Measurements from ENCODE around the gene TMOD2. TPM values are rescaled to one million over a fixed set of nuclear protein-coding genes. Genes with fewer than 3 reads are reported as not detected.

Gene TMOD2
- total RNA-seq, 6 donors from 2014 or later: 5.6 to 13.8 (median 10.9) TPM

DNA sequence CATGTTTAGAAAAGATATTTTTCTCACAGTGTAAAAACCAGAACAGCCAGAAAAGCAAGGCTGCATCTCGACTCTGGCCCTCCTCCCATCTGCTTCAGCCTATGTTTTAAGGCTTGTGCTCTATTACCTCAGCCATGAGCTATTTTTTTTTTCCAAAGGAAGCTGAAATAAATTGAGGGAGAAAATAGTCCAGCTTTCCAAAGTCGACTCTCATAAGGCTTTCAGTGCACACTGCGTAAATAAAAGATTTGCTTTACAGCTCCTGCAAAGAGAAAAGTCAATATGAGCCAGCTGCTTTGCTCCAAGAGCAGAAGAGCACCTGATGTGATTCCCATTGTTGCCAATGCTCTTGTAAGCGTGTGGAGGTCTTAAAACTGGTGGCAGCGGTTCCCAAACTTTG is 43.4 kb upstream of the TMOD2 start:
- ATAC-seq (ENCODE audit: low FRiP score in 2 of 2) (peak in 1 of 2 donors; percentile 52), DNase-seq (no peak)
- Histone ChIP-seq H3K4me1 (no peaks in the 10 kb centered on the region), H3K36me3 (no peaks in the 10 kb centered on the region), H3K9me3 (no peaks in the 10 kb centered on the region), H3K27me3 (no peaks in the 10 kb centered on the region), H3K4me3 (no peak overlapping the region), H3K27ac (no peak overlapping the region)
- no peak for TF ChIP-seq POLR2A (IDR thresholded peaks at IDR 0.05)
- no peak for TF ChIP-seq POLR2AphosphoS5 (IDR thresholded peaks at IDR 0.05)
- 56 to 66% methylated on average over 5 of the region's 5 CpGs for WGBS, 2 donors

DNA sequence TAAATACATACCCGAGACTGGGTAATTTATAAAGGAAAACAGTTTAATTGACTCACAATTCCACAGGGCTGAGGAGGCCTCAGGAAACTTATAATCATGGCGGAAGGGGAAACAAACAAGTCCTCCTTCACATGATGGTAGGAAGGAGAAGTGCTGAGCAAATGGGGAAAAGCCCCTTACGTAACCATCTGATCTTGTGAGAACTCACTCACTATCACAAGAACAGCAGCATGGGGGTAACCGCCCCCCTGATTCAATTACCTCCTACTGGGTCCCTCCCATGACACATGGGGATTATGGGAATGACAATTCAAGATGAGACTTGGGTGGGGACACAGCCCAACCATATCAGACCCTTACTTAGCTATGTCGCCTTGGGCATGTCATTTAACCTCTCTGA is 42.4 kb upstream of the TMOD2 start:
- Histone ChIP-seq H3K4me3 (no peak overlapping the region), H3K27me3 (no peaks in the 10 kb centered on the region), H3K9me3 (no peaks in the 10 kb centered on the region), H3K4me1 (no peaks in the 10 kb centered on the region), H3K27ac (no peak overlapping the region), H3K36me3 (no peaks in the 10 kb centered on the region)
- 80 to 93% methylated on average over 5 of the region's 5 CpGs for WGBS, 2 donors
- DNase-seq (no peak), ATAC-seq (ENCODE audit: low FRiP score in 2 of 2) (no peak)
- no peak for TF ChIP-seq POLR2A (IDR thresholded peaks at IDR 0.05)
- TF ChIP-seq, protein P1, sequence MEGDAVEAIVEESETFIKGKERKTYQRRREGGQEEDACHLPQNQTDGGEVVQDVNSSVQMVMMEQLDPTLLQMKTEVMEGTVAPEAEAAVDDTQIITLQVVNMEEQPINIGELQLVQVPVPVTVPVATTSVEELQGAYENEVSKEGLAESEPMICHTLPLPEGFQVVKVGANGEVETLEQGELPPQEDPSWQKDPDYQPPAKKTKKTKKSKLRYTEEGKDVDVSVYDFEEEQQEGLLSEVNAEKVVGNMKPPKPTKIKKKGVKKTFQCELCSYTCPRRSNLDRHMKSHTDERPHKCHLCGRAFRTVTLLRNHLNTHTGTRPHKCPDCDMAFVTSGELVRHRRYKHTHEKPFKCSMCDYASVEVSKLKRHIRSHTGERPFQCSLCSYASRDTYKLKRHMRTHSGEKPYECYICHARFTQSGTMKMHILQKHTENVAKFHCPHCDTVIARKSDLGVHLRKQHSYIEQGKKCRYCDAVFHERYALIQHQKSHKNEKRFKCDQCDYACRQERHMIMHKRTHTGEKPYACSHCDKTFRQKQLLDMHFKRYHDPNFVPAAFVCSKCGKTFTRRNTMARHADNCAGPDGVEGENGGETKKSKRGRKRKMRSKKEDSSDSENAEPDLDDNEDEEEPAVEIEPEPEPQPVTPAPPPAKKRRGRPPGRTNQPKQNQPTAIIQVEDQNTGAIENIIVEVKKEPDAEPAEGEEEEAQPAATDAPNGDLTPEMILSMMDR (IDR thresholded peaks at IDR 0.05): no peak
- TF ChIP-seq EP300 (IDR thresholded peaks at IDR 0.05): no peak
- TF ChIP-seq POLR2AphosphoS5 (IDR thresholded peaks at IDR 0.05): no peak

DNA sequence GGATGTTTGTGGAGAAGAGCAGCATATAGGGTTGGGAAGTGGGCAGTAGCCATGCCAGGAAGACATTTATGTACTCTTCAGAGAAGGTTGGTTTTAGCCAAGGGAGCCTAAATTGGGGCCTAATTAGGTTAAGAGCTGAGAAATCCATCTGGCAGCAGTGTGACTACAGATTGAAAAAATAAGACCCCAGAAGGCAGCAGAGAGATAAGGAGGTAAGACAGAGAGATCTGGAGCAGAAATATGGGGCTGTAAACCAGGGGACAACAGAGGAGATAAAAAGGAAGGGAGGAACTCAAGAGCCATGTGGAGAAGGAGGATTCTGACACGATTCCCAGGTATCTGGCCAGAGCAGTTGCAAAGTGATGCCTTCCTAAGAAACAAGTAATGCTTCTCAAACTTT is 37.2 kb upstream of the TMOD2 start:
- WGBS, 2 donors: 80 to 81% methylated on average over 1 of the region's 1 CpG
- Histone ChIP-seq H3K27me3 (no peaks in the 10 kb centered on the region), H3K4me3 (no peak overlapping the region), H3K36me3 (no peaks in the 10 kb centered on the region), H3K4me1 (no peaks in the 10 kb centered on the region), H3K9me3 (no peaks in the 10 kb centered on the region), H3K27ac (no peak overlapping the region)
- TF ChIP-seq POLR2A (IDR thresholded peaks at IDR 0.05): no peak
- TF ChIP-seq, protein P1 (IDR thresholded peaks at IDR 0.05): no peak
- no peak for TF ChIP-seq POLR2AphosphoS5 (IDR thresholded peaks at IDR 0.05)
- no peak for ATAC-seq (ENCODE audit: low FRiP score in 2 of 2)
- no peak for DNase-seq

GRCh38 chr15:51714911-51715310 is 36.5 kb upstream of the TMOD2 start:
- WGBS, 2 donors: 90 to 100% methylated on average over 1 of the region's 1 CpG
- Histone ChIP-seq H3K27ac (no peak overlapping the region), H3K27me3 (no peaks in the 10 kb centered on the region), H3K36me3 (no peaks in the 10 kb centered on the region), H3K9me3 (no peaks in the 10 kb centered on the region), H3K4me3 (no peak overlapping the region), H3K4me1 (no peaks in the 10 kb centered on the region)
- ATAC-seq (ENCODE audit: low FRiP score in 2 of 2) (no peak), DNase-seq (no peak)
- no peak for TF ChIP-seq EP300 (IDR thresholded peaks at IDR 0.05)

DNA sequence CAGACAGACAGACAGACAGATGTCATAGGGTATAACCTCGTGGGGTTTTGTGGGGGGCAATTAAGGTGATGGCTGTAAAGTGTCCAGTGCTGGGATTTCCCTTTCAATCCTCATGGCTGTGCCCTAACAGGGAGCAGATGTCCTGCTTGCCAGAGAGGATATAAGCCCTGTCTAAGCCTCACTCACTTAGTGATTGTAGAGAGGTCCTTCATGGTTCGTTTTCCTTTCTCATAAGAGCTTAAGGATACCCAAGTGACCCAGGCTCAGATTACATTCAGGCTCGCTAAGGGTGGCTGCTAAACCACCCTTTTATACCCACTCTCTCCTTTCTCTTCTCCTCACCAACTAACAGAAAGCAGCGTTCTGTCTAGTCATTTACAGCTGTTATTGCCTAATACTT is 33.2 kb upstream of the TMOD2 start:
- WGBS, 2 donors: 53 to 59% methylated on average over 4 of the region's 4 CpGs
- H3K4me1 ChIP-seq: no peaks in the 10 kb centered on the region
- peaks cover 0 to 8% (median 0%) of the 10 kb centered on the region in 4 donors for H3K36me3 ChIP-seq
- no peak overlapping the region for H3K27ac ChIP-seq
- no peaks in the 10 kb centered on the region for H3K9me3 ChIP-seq
- no peak for DNase-seq
- no peak overlapping the region for H3K4me3 ChIP-seq
- TF ChIP-seq, protein P1 (IDR thresholded peaks at IDR 0.05): no peak
- TF ChIP-seq POLR2AphosphoS5 (IDR thresholded peaks at IDR 0.05) (no peak), EP300 (IDR thresholded peaks at IDR 0.05) (no peak), POLR2A (IDR thresholded peaks at IDR 0.05) (no peak)
- no peak for ATAC-seq (ENCODE audit: low FRiP score in 2 of 2)
- no peaks in the 10 kb centered on the region for H3K27me3 ChIP-seq

- ATAC-seq (ENCODE audit: low FRiP score in 2 of 2) (no peak), DNase-seq (no peak)
- Histone ChIP-seq H3K4me1 (no peaks in the 10 kb centered on the region), H3K9me3 (no peaks in the 10 kb centered on the region), H3K36me3 (peaks cover 0 to 12% (median 0%) of the 10 kb centered on the region in 4 donors), H3K27me3 (no peaks in the 10 kb centered on the region), H3K27ac (no peak overlapping the region), H3K4me3 (no peak overlapping the region)
- TF ChIP-seq POLR2AphosphoS5 (IDR thresholded peaks at IDR 0.05) (no peak), POLR2A (IDR thresholded peaks at IDR 0.05) (no peak), EP300 (IDR thresholded peaks at IDR 0.05) (no peak)
- TF ChIP-seq, protein P1 (IDR thresholded peaks at IDR 0.05): no peak
- WGBS, 2 donors: 76 to 77% methylated on average over 3 of the region's 3 CpGs
These were observed 32.7 kb upstream of the TMOD2 start for GRCh38 chr15:51718746-51719145.
